GM19463 (cell line): ENCODE data around the gene HSP90AB1.

Experiments
- ATAC-seq: cut with Tn5 transposase; IDR thresholded peaks from one replicate; pipeline ENCODE4 v1.9.1; 2021; ENCODE audit warnings: mild to moderate bottlenecking, moderate library complexity; ENCODE audit not compliant: unreplicated experiment

The HSP90AB1 gene

DNA sequence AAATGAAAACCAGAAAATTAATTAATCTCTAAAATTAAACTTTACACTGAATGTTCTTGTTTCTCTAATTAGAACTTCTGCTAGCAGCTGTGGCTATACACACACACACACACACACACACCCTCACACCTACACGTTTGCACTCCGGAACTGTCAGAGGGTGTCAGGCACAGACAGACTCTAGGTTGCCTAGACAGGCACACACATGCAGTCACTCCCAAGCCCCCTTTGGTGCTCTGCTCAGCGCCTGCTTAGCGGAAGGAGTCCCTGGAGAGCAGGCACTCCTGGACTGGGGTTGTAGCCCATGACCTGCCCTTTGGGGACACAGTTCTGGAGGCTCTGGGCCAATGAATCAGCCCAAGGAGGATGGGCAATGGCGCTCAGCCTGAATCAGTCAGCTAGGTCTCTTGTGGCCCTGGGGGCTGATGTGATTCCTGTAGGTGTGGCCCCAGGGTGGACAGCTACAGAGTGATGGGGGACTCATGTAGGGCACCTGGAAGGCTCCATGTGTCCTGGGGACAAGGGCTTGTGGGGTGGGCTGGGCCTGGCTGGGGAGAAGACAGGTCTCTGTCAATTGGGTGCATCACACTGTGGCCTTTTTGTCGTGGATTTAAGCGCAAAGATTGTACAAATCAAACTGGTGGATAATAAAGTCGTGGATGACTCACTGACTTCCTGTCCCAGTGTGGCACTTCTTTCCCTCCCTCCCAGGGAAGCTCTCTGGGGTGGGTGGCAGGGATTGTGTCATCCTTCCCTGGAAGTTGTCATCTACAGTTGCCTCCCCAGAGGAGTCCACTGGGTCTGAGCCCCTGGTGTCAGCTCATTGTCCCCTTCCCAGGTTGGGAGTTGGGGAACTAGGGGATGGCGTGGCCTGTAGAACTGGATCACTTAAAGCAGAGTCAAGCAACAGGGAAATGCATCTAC is 32.1 kb downstream of the HSP90AB1 start:
- no peak for ATAC-seq

DNA sequence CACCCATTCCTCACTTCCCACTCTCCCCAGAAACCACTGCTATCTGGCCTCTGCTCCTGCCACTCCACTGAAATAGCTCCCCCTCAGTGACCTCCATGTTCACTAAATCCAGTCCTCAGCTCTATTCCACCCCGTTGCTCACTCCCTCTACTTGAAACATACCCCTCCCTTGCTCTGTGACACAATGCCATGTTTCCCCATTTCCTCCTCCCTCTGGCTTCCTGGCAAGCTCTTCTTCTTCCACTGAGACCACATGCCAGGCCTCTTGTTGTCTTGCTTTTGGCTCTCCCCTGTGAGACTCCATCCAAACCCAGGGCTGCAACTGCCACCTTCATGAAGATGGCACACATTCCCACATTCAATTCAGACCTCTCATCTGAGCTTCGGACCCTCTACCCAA is 37.2 kb downstream of the HSP90AB1 start:
- ATAC-seq, result no peak

DNA sequence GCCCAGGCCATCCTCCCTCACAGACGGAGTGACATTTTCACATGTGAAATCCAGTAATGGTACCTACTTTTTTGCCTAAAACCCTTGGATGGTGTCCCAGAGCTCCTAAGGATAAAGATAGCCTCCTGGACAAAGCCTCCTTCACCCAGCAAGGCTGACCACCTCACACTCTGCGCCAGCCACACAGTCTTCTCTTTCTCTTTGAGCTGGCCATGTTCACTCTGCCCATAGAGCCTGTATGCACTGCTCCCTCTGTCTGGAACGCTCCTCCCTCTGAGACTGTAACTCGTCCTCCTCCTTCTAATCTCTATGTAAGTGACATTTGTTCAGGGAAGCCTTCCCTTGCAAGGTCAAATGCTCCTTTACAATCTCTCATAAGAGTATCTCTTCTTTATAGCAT is 38.0 kb downstream of the HSP90AB1 start:
- ATAC-seq, result no peak

DNA sequence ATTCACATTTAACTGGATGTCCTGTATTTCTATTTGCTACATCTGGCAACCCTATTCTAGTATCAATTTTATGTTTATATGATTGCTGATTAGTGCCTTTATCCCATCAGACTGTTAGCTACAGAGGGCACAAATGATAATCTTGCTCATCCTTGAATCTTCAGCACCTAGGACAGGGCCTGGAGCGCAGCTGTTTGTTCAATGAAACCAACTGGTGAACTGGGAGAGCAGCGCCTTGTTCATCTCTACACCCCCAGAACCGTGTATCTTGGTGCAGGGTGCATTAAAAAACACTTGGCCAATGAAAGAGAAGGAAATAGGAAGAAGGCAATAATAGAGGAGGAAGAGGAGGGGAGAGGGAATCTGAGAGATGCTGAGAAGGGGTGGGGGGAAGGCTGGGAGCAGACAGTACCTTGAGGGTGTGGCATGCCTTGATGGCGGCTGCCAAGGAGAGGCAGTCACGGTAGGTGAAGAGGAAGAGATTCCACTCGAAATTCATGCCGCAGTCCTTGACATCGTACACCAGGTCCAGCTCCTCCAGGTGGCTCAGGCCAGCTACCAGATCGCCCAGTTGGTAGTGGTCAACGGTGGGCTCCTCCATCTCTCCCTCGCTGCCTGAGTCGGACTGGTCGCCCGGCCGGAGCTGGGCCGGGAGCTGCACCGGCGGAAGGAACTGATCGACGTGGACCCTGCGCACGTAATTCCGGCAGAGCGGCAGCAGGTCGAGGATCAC is 38.8 kb downstream of the HSP90AB1 start:
- ATAC-seq, result no peak

DNA sequence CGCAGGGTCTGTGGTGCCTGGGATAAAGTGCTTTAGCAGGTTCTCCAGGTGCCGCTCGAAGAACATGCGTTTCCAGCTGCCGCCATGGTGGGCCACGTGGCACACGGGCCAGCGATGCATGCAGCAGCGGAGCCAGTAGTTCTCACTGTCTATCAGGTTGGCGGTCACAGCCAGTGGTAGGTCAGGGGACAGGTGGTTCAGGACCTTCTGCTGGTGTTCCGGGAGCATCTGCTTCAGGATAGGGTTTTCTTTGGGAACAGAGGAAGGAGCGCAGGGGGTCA is 39.3 kb downstream of the HSP90AB1 start:
- no peak for ATAC-seq

DNA sequence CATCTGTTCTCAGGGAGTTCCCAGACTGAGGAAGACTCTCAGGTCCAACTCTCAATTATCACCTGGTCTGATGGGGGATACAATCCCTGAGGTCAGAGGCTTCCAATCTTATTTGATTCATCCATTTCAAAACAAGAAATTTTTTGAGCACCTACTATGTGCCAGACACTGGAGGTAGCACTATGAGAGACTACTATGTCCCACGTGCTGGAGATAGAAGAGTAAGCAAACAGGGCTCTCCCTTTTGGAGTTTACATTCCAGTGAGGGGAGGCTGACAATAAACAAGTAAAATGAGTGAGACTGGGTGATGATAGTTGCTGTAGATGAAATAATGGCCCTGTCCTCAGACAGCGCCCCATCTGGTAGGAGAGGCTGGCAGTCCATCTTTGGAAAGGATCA is 39.8 kb downstream of the HSP90AB1 start:
- ATAC-seq, result no peak

DNA sequence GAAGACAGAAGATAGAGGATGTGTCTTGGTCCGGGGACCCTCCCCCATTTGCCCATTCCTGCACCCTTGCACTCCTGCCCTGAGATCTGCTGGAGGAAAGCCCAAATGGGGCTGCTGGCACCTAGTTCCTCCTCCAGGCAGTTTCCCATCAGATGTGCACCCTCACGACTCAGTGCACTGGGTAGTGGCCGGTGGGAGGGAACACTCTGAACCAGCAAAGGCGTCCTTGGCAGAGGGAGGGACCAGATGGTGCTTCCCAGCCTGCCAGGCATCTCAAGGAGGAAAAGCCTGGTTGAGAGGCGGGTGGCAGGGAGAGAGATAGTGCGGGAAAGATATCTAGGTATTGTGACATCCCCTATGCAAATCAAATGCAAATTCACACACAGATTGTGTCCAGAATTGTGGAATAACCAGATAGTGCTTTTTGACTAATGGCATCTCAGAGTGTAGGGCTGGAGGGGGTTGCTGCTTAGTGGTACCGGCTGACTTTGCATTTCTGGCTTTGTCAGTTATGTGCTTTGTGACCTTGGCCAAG is 42.9 kb downstream of the HSP90AB1 start:
- no peak for ATAC-seq

DNA sequence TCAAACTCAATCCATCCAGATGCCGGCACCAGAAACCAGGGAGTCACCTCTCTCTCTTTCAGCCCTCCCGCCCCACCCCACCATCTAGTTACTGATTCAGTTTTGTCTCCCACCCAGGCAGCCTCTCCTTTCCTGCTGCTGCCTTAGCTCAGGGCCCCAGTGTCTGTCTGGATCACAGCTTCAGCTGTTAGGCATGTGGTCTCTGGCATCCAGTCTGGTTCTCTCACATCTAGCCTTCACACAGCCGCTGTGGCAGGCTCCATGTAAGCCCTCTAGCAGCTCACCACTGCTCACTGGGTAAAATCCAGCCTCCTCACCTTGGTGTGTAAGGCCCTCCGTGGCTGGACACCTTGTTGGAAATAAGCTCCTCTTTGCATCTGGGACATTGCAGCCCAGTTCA is 44.9 kb downstream of the HSP90AB1 start:
- no peak for ATAC-seq

DNA sequence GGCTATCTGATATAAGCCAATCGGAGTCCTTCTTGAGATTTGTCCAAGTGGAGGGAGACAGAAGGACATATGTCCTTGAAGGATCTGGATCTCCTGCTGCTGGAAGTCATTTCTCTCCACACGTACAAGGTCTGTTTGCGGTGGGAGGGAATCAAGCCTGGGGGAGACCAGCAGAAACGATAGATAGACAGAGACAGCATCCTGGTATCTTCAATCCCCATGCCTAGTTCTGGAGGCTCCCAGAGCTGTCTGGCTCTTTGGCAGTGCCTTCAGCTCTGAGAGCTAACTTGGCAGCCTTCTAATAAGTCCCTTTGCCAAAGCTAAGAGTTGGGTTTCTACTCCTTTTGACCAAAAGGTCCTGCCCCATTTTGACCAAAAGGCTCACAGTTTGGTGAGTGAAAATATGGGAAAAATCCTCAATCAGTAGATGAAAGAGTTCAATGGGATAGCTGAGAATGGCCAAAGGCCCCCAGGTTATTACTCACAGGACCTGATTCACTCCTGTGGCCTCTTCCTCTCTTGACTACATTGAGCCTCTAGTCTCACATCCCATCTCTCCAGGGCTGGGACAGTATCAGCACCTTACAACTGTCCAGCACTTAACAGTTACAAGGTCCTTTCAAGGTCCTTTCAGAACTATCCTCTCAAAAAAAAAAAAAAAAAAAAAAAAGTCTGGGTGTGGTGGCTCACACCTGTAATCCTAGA is 45.9 kb downstream of the HSP90AB1 start:
- no peak for ATAC-seq

DNA sequence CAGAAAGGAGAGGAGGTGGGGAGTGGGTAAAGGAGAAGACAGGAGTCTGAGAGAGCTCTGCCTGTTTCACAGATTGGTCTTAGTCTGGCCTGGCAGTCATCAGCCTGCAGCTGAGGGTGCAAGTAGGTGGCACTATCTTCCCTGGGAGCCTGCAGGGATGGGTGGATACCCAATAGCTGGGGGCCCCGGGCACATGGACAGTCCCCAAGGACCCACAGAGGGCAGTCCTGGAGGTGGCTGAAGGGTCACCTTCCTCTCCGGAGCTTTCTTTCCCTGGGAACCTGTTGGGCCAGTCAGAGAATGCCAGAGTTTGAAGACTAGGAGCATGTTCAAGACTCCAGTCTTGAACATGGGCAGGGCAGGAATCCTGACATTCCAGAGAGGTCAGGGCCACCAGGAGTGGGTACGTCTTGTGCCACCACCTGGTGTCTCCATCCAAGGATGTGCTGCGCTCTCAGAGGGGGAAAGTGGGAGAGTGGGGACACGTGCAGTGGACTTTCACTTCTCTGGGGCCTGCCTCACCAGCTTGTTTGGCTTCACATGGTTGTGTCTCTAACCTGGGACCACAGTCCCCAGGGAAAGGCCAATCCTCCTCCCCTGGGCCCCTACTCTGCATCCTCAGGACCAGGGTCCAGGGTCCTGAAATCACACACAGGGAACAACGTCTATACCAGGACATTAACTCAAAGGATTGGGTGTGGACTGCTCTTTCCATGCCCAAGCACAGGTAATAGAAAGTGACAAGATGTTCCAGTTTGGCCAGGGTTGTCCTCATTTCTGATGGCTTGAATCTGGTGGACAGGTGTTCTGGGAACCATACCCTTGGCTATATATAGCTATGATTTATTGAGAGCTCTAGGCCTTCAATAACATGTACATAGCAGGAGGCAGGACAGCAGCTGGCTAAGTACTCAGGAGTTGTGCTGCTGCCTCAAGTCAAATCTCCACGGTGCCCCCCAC is 48.2 kb downstream of the HSP90AB1 start:
- ATAC-seq, result no peak

DNA sequence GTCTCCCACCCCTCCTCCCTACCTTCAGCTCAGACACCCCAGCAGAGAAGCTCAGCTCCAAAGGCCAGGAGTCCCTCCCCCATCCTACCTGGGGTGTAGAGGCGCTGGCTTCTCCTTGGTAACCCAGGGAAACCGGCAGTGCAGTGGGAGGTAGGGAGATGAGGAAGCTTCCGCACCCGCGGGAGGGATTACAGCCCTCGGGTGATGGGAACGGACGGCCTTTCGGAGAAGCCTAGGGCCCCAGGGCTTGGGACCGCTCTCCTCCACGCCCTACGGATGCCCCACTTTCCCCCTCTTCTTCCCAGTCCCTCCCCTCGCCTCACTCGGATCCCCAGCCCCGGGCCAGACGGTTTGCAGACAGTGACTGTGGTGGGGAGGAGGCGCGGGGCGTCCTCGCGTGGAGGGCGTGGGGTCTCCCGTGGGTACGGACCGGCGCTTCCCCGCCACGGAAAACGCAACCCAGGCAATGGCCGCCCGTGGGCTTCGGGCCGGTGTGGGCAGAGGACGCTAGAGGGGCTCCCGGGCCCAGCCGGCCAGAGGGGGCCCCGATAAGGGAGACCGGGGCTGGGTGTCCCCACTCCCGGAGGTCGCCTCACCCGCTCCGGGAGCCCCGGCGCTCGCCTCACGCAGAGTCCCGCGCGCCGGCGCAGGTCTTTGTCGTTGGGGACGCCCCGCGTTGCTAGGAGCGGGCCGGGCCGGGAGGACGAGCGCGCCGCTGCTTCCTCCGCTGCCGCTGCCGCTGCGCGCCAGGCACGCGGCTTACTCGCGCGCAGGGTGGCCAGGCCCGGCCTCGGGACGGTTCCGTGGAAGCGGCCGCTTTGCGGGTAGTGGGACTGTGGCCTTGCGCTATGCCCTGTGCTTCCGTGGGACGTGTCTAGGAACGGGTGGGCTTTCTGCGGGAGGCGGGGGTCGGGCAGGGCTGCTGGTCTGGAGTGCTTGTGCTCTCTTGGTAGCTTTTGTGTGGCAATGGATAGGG is 50.5 kb downstream of the HSP90AB1 start:
- no peak for ATAC-seq

DNA sequence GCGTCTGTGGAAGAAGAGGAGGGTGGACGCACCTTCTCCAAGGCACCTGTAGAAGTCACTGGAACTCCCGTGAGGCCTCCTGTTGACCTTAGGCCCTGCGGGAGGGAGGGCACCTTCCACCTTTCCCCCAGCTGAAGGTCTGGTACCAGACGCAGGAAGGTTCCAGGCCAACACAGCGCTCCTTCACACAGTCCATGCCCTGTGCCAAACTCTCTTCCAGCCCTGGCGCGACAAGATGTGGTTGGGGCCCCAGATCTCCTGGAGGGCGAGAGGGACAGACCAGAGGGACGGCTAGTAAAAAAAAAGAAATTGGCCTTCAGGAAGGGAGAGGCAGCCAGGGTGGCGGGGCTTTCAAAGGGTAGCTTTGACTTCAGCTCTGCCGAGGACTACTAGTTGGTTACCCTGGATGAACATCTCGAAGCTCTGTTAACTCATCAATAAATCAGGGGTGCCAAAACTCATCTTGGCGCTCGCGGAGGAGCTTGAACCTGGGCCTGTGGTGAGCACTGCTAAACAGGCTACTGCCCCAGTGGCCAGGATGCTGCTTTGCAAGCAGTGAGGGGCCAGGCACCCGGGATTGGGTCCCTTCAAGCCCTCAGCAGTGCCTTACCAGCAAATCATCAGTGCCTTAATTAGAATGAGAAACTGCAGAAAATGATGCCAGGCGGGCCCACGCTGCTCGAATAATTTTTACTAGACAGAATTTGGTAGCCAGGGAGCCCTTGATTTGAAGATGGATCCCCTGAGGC is 51.3 kb downstream of the HSP90AB1 start:
- no peak for ATAC-seq

DNA sequence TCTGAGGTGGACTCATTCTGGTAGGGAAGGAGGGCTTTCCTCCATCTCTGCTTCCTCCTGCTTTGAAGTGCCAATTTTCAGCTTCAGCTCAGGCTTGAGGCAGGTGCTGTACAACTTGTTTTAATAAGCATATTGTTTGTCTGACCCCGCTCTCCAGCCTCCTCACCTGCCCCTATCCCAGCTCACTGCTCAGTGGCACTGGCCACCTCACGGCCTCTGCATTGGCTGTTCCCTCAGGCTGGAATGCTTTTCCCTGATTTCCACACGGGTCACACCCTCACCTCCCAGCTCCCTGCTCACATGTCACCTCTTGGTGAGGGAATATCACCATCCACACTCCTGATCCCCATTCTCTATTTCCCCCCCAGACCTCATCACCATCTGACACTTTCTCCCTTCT is 52.0 kb downstream of the HSP90AB1 start:
- ATAC-seq, result no peak

DNA sequence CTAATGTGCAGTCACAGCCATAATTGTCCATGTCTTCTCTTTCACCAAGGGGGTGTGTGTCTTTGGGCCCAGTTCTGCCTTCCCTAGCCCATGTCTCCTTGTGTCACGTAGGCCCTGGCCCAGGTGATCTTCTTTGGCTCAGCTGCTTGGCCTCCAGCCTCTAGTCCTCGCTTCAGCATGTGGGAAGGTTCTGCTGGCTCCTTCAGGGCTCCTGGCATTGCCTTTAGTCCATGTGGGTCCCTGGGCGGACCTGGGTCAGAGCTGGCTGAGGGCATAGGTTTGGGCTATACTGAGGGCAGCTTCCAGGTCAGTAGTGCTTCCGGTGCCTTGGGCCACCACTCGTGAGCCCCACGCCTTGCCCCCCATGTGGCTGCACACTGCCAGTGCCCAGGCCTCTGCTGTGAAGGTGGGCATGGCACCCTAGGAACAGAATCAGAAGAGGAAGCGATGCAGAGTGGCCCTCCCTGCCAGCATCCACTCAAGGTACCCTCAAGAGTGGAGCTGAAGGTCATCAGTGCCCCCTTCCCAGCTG is 53.5 kb downstream of the HSP90AB1 start:
- ATAC-seq, result no peak

DNA sequence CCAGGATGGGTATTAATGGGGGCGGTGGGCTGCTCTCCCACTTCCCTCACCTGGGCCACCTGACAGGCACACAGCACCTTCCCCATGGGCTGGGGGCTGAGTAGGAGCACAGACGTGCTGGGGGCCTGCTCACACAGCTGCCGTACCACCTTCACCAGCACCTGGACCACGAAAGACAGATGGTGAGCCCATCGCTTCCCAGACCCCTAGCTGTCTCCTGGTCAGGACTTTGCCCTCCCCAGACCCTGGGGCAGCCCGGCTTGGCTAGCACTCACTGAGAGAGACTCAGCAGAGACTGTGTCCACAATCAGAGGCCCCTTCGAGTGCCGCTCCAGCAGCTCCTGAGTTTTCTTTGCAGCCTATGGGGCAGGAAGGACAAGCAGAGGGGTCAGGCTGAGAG is 54.2 kb downstream of the HSP90AB1 start:
- ATAC-seq, result no peak

DNA sequence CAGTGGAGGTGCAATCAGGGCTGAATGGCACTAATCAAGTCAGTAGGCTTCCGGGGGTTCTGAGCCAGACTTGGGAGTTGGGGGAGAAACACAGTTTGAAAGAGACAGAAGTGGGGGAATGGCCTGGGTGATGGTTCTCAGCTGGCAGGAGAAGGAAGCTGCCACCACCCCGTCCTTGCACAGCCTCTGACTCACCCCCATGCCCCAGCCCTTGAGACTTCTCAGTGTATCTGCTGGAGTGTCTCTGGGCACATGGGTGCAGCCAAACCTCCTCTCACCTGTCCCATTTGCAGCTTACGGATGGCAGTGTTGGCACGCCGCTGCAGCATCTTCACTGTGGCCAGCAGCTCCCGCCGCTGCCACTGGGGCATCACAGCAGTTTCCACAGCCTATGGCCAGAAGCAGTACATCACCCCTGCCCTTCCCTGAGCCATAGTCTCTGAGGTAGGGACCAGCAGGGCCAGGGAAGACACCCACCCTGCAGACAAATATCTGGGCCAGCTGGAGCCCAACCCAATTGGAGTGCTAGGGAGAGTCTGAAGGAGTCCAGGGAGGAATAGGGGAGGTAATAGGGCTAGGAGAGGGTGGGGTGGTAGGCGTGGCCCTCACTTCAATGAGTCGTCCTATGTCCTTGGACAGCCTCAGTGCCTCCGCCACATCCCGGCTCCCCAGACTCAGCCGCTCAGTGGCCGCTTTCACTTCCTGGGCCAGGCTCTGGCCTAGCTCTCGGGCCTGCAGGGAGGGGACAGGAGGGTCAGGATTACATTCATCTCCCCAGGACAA is 55.1 kb downstream of the HSP90AB1 start:
- ATAC-seq, result no peak

DNA sequence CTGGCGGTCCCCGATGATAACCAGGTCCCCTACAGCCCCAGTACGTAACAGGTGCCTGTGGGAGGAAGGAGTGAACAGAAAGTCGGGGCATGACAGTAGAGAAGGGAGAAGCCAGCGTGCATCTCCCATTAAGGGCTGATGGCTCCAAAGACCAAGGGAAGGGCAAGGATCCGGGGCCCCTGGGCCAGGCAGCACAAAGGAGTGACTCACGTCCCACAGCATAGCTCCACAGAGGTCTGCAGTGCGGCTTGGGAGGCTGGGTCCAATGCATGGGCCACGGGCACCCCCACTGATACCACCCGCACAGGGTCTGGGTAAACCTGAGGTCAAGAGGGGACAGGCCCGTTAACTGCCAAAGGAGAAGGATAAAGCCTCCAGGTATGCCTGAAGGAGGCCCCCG is 56.0 kb downstream of the HSP90AB1 start:
- no peak for ATAC-seq
